AG10803 (cell line): ENCODE results near the gene VDAC2.

Source experiments
- DNase-seq: peaks from one replicate; pipeline ENCODE4 v3.0.0; 2010; ENCODE audit warnings: low read depth
- H3K4me3 ChIP-seq: 2 replicates; pipeline ENCODE4 v1.5.1; 2011; ENCODE audit warnings: mild to moderate bottlenecking, low read length, control low read depth
- CTCF ChIP-seq: conservative IDR thresholded peaks from 2 replicates; pipeline ENCODE4 v1.5.1; 2011; ENCODE audit warnings: mild to moderate bottlenecking, low read length, control low read depth, inconsistent platforms

The VDAC2 gene

GRCh38 chr10:75276069-75276872, 65.7 kb downstream of the VDAC2 start:
- TF ChIP-seq CTCF = no peak
- DNase-seq = no peak
- no peak overlapping the region for H3K4me3 ChIP-seq

- TF ChIP-seq CTCF = no peak
- H3K4me3 ChIP-seq = no peak overlapping the region
- no peak for DNase-seq
Measured at GRCh38 chr10:75280236-75280635, 69.6 kb downstream of the VDAC2 start.
